Activated naive CD4-positive, alpha-beta T cell treated with Interleukin-2 at 50 U/mL for 16 hours (primary cell): ENCODE data around the gene CLMN.
A peak's percentile ranks its signal among the peaks of the same experiment; 100 is the strongest.
"Not testable (repeated sequence)": the region's sequence is repeated elsewhere in the genome, so short reads cannot be mapped to it uniquely, and the experiment has no call there.

Experiments
- DNase-seq: peaks from one replicate; pipeline ENCODE4 v3.0.0-alpha.2; 2020

CLMN gene

GRCh38 chr14:95283802-95284201, 35.9 kb downstream of the CLMN start:
- not testable (repeated sequence) for DNase-seq

- not testable (repeated sequence) for DNase-seq
These were observed 36.7 kb downstream of the CLMN start for GRCh38 chr14:95282986-95283380.

GRCh38 chr14:95282354-95282985, 37.2 kb downstream of the CLMN start:
- no peak for DNase-seq

- no peak for DNase-seq
These were observed 38.0 kb downstream of the CLMN start for GRCh38 chr14:95281560-95282176.

- no peak for DNase-seq
These were observed 44.2 kb downstream of the CLMN start for GRCh38 chr14:95275494-95275893.

GRCh38 chr14:95274874-95275273, 44.8 kb downstream of the CLMN start:
- DNase-seq, result no peak

GRCh38 chr14:95274279-95274678, 45.4 kb downstream of the CLMN start:
- DNase-seq, result no peak

- DNase-seq, result no peak
These were observed 46.4 kb downstream of the CLMN start for GRCh38 chr14:95273001-95273978.

GRCh38 chr14:95272057-95272456, 47.7 kb downstream of the CLMN start:
- no peak for DNase-seq

- DNase-seq, result no peak
These were observed 49.5 kb downstream of the CLMN start for GRCh38 chr14:95270203-95270602.

GRCh38 chr14:95269493-95269892, 50.2 kb downstream of the CLMN start:
- no peak for DNase-seq

GRCh38 chr14:95268350-95268749, 51.4 kb downstream of the CLMN start:
- no peak for DNase-seq

- no peak for DNase-seq
These were observed 52.4 kb downstream of the CLMN start for GRCh38 chr14:95267306-95267705.

GRCh38 chr14:95265106-95266094, 54.3 kb downstream of the CLMN start:
- DNase-seq, result peak; percentile 48

- no peak for DNase-seq
These were observed 55.3 kb downstream of the CLMN start for GRCh38 chr14:95264271-95264973.

- DNase-seq, result no peak
These were observed 56.0 kb downstream of the CLMN start for GRCh38 chr14:95263527-95264231.

- no peak for DNase-seq
These were observed 57.2 kb downstream of the CLMN start for GRCh38 chr14:95262511-95262891.

- DNase-seq, result no peak
These were observed 57.8 kb downstream of the CLMN start for GRCh38 chr14:95261616-95262510.

- DNase-seq, result peak; percentile 57
These were observed 59.0 kb downstream of the CLMN start for GRCh38 chr14:95260537-95261361.
